ENCODE results near the gene EZH2.

The EZH2 gene

GRCh38 chr7:148898845-148899484 is 14.9 kb upstream of the EZH2 start:
- no peak for DNase-seq

DNA sequence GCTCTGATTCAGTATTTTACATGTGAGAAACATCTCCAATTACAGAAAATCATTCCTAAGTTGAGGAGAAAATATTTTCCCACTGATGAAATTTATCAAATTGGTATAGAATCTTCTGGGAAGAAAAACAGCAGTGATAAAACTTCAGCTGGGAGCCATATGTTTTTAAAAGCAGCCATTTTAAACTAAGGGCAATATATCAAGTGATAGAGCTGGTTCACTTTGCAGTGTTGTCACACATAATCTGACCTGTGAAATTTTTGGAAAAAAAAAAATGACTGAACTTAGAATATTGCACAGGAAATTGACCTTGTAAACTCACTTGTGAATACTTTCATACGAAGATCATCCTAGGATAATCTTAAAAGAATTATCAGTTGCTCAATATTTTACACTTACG is 10.5 kb upstream of the EZH2 start:
- no peak for DNase-seq

GRCh38 chr7:148893071-148893470 is 9.0 kb upstream of the EZH2 start:
- no peak for DNase-seq

DNA sequence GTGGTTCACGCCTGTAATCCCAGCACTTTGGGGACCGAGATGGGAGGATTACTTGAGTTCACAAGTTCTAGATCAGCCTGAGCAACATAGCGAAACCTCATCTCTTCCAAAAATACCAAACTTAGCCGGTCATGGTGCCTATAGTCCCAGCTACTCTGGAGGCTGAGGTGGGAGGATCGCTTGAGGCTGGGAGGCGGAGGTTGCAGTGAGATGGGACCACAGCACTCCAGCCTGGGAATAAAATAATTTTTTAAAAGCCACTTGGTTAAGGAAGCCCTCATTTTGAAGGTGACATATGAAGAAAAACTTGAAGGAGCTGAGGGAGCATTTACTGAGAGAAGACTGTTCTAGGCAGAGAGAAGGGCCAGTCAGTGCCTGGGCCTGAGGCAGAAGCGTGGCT is 4.2 kb upstream of the EZH2 start:
- no peak for DNase-seq

GRCh38 chr7:148886844-148887243 is 2.8 kb upstream of the EZH2 start:
- no peak for DNase-seq

GRCh38 chr7:148884299-148885022 is 370 bp upstream of the EZH2 start:
- peak; percentile 97 for DNase-seq

GRCh38 chr7:148883266-148884048 is 634 bp downstream of the EZH2 start:
- DNase-seq = peak; percentile 55

GRCh38 chr7:148882841-148883265 is 1.2 kb downstream of the EZH2 start:
- no peak for DNase-seq

DNA sequence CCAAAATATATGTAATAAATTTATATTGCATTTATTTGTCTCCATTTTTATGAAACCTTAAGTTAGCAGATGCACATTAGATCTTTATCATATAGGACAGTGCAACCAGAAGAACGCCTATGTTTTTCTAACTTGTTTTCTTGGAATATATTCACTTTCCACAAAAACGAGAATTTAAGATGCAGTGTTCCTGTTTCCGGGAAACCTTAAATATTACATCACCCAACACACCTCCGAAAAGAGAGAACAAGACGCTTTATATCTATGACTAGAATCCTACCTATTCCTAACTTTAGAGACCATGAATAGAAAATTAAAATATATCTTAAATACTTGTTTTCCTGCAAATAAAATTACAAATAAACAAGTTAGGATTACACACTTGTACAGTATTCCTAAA is 1.9 kb downstream of the EZH2 start:
- DNase-seq = no peak

- DNase-seq = no peak
Measured at GRCh38 chr7:148878317-148878716, 5.8 kb downstream of the EZH2 start.

GRCh38 chr7:148877517-148877916 is 6.6 kb downstream of the EZH2 start:
- DNase-seq = no peak

DNA sequence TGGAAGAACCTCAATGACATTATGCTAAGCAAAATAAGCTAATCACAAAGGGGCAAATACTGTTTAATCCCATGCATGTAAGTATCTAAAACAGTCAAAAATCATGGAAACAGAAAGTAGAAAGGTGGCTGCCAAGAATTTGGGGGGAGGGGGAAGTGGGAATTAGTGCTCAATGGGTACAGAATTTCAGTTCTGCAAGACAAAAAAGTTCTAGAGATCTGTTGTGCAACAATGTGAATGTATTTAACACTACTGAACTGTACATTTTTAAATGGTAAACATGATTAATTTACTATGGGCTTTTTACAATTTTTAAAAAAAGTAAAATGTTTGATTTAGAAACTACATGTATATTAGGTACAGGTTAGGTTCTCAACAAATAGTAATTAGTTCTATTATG is 11.9 kb downstream of the EZH2 start:
- DNase-seq = no peak

GRCh38 chr7:148871551-148871950 is 12.5 kb downstream of the EZH2 start:
- no peak for DNase-seq

DNA sequence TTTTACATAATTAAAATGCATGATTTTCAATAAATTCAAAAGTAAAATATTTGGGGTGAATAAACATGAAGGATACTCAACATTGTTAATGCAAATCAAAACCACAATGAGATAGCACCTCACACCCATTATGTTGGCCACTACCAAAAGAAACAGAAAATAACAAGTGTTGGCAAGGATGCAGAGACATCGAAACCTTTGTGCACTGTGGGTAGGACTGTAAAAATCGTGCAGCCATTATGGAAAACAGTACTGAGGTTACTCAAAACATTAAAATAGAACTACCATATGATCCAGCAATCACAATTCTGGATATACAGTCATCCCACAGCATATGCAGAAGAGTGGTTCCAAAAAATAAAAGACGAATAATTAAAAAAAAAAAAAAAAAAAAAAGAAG is 13.1 kb downstream of the EZH2 start:
- DNase-seq = peak; percentile 22

GRCh38 chr7:148868378-148868674 is 15.8 kb downstream of the EZH2 start:
- DNase-seq = no peak

DNA sequence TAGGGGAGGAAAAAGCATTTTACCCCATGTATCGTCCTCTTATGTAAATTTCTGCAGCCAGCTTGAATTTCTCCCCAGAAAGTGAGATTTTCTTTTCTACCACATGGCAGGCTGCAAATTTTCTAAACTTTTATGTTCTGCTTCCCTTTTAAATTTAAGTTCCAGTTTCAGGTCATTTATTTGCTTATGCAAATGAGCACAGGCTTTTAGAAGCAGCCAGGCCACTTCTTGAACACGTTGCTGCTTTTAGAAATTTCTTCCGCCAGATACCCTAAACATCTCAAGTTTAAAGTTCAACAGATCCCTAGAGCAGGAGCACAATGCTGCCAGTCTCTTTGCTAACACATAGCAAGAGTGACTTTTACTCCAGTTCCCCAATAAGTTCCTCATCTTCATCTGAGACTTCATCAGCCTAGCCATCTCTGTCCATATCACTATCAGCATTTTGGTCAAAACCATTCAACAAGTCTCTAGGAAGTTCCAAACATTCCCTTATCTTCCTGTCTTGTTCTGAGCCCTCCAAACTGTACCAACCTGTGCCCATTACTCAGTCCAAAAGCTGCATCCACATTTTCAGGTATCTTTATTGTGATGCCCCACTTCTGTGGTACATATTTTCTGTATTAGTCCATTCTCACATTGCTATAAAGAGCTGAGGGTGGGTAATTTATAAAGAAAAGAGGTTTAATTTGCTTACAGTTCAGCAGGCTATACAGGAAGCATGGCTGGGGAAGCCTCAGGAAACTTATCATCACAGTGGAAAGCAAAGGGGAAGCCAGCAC is 16.3 kb downstream of the EZH2 start:
- no peak for DNase-seq

DNA sequence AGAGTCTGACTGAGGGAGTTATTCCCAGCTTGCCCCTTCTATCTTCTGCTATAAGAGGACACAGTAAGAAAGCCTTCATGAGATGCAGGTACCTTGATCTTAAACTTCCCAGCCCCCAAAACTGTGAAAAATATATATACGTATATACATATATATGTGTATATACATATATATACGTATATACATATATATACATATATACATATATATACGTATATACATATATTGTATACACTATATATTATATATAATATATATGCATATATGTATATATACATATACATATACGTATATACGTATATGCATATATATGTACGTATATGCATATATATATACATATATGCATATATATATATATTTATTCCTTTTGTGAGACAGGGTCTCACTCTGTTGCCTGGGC is 17.7 kb downstream of the EZH2 start:
- no peak for DNase-seq

- no peak for DNase-seq
Measured at GRCh38 chr7:148865283-148865682, 18.8 kb downstream of the EZH2 start.

- no peak for DNase-seq
Measured at GRCh38 chr7:148863324-148863723, 20.8 kb downstream of the EZH2 start.

GRCh38 chr7:148862481-148862880 is 21.6 kb downstream of the EZH2 start:
- no peak for DNase-seq

DNA sequence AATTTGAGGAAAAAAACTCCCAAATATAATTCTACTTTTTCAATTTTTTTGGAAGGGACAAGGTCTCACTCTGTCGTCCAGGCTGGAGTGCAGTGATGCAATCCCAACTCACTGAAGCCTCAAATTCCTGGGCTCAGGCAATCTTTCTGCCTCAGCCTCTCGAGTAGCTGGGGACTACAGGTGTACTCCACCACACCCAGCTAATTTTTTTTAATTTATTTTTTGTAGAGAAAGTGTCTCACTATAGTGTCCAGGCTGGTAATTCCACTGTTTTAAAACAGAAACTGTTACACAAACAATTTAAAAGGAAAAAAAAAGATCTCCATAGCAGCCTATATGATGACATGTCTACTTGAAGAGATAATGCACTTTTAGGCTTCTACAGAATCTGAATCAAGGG is 25.6 kb downstream of the EZH2 start:
- no peak for DNase-seq

DNA sequence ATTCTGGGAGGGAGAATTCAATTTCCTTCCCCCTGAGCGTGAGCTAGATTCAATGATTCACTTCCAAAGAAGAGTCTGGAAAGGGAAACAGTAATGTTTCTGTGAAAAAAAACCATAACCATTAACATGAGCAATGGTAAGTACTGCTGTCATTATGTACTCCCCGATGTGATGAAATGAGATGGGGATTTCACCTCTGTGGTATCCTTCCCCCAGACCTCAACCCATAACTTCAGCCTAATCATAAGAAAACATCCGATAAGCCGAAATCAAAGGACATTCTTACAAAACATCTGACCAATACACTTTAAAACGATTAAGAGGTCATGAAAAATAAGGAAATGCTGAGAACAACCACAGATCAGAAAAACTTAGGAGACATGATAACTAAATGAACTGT is 27.2 kb downstream of the EZH2 start:
- DNase-seq = peak; percentile 70

- DNase-seq = no peak
Measured at GRCh38 chr7:148856578-148856881, 27.6 kb downstream of the EZH2 start.

DNA sequence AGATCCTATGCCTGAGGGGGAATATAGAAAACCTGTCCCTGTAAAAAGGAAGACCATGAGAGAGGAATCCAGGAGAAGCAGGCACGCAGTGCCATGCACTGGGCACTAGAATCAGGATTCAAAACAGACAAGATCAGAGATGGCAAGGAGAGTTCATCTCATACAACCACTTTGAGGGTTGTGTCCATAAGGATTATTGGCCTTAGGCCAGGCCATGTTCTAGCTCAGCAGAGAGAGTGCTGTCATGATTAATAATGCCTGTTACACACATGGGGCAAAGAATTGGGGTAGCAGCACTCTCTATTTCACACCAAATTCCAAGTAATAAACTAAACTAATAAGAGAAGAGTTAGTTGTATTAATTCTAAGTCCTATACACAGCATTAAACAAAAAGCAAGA is 29.1 kb downstream of the EZH2 start:
- no peak for DNase-seq

All from activated CD4-positive, alpha-beta T cell treated with anti-CD3 and anti-CD28 coated beads, Interleukin-2, Interleukin-6, amounts not matched to agents 100 ng/mL and 50 ng/mL, durations not matched to agents 16 hours and 8 hours (primary cell).